NCI-H2171 treated with DMSO at 0.1 percent for 48 hours (cell line): Measurements from ENCODE around the gene SEMA3B.
A peak's percentile ranks its signal among the peaks of the same experiment; 100 is the strongest.
"Not testable (repeated sequence)": the region's sequence is repeated elsewhere in the genome, so short reads cannot be mapped to it uniquely, and the experiment has no call there.

Source experiments
- DNase-seq: peaks from one replicate; lab custom pipeline; 2025; lab: John Stamatoyannopoulos, UW

The SEMA3B gene

GRCh38 chr3:50272911-50273688 lies 4.2 kb downstream of the SEMA3B start:
- DNase-seq: peak; percentile 60

GRCh38 chr3:50273689-50274065 lies 4.7 kb downstream of the SEMA3B start:
- no peak for DNase-seq

GRCh38 chr3:50274371-50275104 lies 5.6 kb downstream of the SEMA3B start:
- peak; percentile 15 for DNase-seq

GRCh38 chr3:50275141-50275995 lies 6.4 kb downstream of the SEMA3B start:
- no peak for DNase-seq

- DNase-seq: no peak
Observed at GRCh38 chr3:50275996-50276761, 7.2 kb downstream of the SEMA3B start.

GRCh38 chr3:50276762-50277101 lies 7.8 kb downstream of the SEMA3B start:
- no peak for DNase-seq

GRCh38 chr3:50278123-50278879 lies 9.4 kb downstream of the SEMA3B start:
- DNase-seq: no peak

GRCh38 chr3:50278880-50279224 lies 9.9 kb downstream of the SEMA3B start, which contains the start of gene LSMEM2:
Gene LSMEM2, plus strand, starts transcription at chr3:50279087. Its CDS starts 27 bp downstream, at chr3:50279114.
- DNase-seq: no peak

GRCh38 chr3:50279255-50280016 lies 10.5 kb downstream of the SEMA3B start:
- no peak for DNase-seq

GRCh38 chr3:50284121-50284520 lies 15.2 kb downstream of the SEMA3B start:
- DNase-seq: not testable (repeated sequence)

- DNase-seq: no peak
Observed at GRCh38 chr3:50286322-50287227, 17.6 kb downstream of the SEMA3B start.

- DNase-seq: no peak
Observed at GRCh38 chr3:50287262-50287661, 18.3 kb downstream of the SEMA3B start.

- no peak for DNase-seq
Observed at GRCh38 chr3:50288387-50289007, 19.6 kb downstream of the SEMA3B start.

GRCh38 chr3:50289130-50289529 lies 20.2 kb downstream of the SEMA3B start:
- no peak for DNase-seq

- no peak for DNase-seq
Observed at GRCh38 chr3:50290161-50290641, 21.3 kb downstream of the SEMA3B start.

GRCh38 chr3:50292159-50293078 lies 23.5 kb downstream of the SEMA3B start, which contains the start of gene IFRD2:
Gene IFRD2, minus strand, starts transcription at chr3:50292429. Its CDS starts 155 bp downstream, at chr3:50292274.
- DNase-seq: peak; percentile 90

- DNase-seq: no peak
Observed at GRCh38 chr3:50293079-50293801, 24.3 kb downstream of the SEMA3B start.
